ENCODE measurements around the gene ZFPM1.

DNA sequence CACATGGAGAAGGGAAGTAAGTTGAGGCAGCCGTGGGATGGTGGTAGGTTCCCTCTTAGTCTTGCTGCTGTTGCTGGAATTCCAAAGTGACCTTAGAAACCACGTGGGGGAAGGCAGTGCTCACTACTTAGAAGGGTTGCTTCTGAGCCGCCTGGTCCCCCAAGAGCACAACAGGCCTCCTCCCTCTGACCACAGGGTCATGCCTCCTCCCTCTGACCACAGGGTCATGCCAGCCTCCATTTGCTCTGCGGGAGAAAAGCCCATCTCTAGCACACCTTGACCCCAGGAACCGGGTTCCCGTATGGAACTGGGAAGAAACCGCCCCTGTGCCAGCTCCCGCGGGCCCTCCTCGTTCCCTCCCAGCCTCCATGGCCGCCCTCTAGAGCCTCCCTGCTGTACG lies 13.4 kb upstream of the ZFPM1 start:
- TF ChIP-seq, protein P1, sequence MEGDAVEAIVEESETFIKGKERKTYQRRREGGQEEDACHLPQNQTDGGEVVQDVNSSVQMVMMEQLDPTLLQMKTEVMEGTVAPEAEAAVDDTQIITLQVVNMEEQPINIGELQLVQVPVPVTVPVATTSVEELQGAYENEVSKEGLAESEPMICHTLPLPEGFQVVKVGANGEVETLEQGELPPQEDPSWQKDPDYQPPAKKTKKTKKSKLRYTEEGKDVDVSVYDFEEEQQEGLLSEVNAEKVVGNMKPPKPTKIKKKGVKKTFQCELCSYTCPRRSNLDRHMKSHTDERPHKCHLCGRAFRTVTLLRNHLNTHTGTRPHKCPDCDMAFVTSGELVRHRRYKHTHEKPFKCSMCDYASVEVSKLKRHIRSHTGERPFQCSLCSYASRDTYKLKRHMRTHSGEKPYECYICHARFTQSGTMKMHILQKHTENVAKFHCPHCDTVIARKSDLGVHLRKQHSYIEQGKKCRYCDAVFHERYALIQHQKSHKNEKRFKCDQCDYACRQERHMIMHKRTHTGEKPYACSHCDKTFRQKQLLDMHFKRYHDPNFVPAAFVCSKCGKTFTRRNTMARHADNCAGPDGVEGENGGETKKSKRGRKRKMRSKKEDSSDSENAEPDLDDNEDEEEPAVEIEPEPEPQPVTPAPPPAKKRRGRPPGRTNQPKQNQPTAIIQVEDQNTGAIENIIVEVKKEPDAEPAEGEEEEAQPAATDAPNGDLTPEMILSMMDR (IDR thresholded peaks at IDR 0.05), result no peak
- no peak for TF ChIP-seq POLR2A (IDR thresholded peaks at IDR 0.05)

Data from body of pancreas (tissue), 4 donors.